Measurements from ENCODE around the gene RIPPLY2.
"Not testable (repeated sequence)": the region's sequence is repeated elsewhere in the genome, so short reads cannot be mapped to it uniquely, and the experiment has no call there.

The RIPPLY2 gene

DNA sequence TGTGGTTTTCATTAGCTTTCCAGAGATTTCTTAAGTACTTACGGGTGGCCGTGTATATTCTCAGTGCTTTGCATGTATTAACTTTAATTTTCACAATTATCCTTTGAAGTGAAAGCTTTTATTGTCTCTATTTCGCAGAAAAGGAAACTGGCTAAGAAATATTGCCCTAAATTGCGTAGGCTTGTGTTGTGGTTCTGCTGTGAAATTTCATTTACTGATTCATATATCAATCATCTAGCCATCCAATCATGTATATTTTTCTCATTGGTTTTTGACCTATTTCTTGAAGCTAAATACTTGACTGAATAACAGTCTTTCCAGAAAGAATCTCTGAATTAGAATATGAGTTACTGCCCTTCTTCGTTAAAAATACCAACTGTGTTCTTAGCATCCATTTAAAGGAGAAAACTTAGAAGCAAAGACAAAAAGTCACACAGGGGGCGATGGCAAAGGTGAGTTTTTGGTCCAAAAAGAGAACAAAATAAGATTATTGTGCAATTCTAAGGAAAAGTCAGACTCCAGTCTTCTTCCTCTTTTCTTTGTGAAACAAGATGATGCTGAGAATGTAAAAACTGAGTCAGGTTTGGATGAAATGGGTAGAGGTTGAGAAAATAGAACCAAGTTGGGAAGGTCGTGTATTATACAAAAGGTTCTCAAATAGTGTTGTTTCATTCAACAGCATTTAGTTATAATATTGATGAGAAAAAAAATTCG, 7.8 kb downstream of the RIPPLY2 start:
- no peak for DNase-seq

DNA sequence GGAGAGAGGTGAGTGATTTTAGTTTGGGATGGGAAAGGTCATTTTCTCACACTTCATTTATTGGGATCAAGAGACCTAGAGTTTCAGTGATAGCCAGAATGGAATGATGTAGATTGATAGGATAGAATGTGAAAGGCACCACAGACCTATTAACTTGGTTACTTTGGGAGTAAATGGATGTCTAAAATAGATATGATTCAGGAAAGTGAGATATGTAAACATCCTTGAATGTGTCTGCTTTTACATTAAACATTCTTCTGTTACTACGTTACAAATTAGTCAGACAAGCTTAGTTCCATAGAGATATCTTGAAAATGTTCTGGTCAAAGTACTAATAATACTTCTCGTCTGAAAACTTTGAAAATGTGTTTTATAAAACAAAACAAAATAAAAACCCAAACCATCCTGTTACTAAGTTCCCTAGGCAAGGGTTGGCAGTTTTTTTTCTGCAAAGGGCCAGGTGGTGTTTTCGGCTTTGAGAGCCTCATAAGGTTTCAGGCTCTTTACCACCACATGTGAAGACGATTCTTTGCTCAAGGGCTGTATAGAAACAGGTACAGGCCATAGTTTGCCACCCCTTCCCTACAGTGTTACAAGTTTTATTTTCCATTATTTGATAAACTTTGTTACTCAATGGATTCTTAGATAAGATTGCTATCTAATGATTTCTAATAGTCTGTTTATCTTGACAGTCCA, 9.8 kb downstream of the RIPPLY2 start:
- DNase-seq, result no peak

DNA sequence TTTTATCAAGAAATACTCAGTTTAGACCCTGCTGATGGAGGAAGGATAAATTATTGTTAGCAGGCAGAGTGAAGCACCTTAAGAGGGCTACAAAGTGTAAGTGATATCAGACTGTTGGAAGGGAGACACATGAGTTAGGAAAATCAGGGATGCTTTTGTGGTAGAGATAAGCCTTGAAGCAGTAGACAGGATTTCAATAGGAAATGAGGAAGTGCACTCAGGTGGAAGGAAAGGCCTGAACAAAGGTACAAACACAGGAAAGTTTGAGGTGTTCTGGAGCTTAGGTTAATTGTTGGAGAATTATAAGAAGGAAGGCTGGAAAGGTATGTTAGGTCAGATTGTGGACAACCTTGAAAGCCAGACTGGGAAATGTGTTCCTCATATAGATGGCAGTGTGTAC, 13.9 kb downstream of the RIPPLY2 start:
- DNase-seq, result no peak

- DNase-seq, result no peak
These were observed 14.5 kb downstream of the RIPPLY2 start for GRCh38 chr6:83867527-83868161.

- DNase-seq, result no peak
These were observed 15.5 kb downstream of the RIPPLY2 start for GRCh38 chr6:83868639-83869038.

DNA sequence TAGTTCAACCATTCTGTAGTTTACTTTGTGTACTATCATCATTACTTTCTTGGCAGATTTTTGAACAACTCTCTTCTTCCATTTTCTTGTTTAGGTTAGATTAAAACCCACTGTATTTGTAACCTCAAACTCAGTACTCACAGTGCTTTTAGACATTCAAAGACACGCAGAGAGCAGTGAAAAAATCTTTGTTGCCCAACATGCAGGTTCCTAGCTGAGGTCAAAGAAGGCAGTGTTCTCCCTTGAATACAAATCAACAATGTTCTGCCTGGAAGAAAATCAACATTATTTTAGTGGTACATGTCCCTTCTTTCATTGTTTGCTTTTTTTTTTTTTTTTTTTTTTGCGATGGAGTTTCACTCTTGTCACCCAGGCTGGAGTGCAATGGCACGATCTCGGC, 17.5 kb downstream of the RIPPLY2 start:
- DNase-seq, result no peak

DNA sequence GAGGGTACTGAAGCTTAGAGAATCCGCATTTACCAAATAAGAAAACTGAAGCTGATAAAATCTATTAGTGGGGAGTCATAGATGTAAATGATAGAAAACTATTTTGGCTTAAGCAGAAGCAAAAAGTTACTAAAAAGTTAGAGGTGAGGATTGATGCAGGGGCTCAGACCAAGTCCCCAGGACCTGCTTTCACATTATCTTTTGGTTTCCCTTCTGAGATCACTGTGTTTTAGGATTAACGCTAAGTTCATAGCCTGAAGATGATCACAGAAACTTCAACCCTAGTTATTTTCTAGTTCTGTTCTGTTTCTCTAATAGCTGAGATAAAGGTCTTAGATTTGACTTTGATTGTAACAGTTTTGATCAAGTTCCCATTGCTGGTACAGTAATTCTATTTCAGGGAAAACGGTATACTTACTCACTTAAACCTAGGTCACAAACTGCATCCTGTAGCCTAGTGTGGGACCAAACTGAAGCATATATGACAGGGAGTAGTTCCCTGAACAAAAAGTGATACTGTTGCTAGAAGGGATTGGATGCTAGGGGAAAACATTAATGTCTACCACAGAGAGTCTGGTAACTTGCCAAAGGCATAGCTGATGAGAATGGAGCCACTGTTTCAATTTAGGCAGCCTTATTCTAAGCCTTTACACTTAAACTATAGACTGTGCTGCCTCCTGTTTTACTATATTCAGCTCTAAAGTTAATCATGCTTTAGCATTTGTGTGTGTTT, 19.4 kb downstream of the RIPPLY2 start:
- no peak for DNase-seq

- DNase-seq, result no peak
These were observed 20.7 kb downstream of the RIPPLY2 start for GRCh38 chr6:83873869-83874268.

GRCh38 chr6:83875843-83876242, 22.7 kb downstream of the RIPPLY2 start:
- no peak for DNase-seq

DNA sequence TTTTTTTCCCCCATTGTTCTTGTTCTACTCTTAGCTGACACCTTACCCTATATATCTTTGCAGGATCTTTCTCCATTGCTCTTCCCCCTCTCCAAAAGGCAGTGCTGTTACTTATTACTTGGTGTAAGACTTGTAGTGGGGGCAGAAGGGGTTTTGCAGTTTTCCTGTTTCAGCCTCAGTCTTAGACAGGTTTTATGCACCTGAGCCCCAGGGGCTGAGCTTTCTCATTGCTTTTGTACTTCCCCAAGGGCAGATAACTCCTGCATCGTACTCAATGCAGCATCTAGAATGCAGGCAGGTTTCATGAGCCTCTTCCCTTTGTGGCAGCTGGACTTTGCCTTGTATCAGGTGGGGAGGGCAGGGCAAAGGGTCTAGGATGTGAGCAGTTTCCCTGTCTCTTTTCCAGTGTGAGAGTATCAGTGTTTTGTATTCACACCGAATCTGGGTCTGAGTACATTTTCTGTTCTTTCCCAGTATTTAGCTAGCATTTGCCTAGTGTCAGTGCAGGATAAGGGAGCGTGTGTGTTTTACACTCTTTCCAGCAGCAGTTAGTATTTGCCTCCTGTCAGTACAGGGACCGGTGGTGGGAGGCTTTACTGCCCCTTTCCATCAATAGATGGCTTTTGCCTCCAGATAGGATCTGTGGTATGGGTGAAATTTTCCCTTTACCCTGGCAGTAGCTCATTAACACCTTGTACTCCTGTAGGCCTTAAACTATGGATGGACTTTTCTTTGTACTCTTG, 25.9 kb downstream of the RIPPLY2 start:
- DNase-seq, result no peak

GRCh38 chr6:83879746-83880145, 26.6 kb downstream of the RIPPLY2 start:
- no peak for DNase-seq

DNA sequence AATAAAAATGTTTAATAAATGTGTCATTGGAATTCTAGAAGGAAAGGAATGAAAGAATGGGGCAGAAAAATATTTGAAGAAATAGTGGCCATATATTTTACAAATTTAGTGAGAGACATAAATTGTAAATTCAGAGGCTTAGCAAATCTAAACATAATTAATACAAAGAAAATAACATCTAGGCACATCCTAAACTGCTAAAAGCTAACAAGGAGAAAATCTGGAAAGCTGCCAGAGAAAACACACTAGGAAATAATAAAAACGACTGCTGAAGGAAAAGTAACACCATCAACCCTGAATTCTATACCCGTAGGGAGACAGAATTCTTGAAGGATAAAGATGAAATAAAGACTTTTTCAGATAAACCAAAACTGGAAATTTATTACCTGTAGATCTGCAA, 30.1 kb downstream of the RIPPLY2 start:
- DNase-seq, result no peak

GRCh38 chr6:83884523-83884922, 31.4 kb downstream of the RIPPLY2 start:
- DNase-seq, result peak in 1 of 5 donors; percentile 51

DNA sequence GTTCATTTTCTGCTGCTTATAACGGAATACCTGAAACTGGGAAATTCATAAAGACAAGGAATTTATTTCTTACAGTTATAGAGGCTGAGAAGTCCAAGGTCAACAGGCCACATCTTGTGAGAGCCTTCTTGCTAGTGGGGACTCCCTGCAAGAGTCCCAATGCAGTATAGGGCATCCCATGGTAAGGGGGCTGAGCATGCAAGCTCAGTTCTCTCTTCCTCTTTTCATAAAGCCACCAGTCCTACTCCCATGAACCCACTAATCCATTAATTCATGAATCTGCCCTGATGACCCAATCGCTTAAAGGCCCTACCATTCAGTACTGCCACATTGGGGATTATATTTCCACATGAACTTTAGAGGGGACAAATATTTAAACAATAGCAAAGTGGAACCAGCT, 32.8 kb downstream of the RIPPLY2 start:
- no peak for DNase-seq

- DNase-seq, result no peak
These were observed 36.5 kb downstream of the RIPPLY2 start for GRCh38 chr6:83889621-83890020.

- DNase-seq, result no peak
These were observed 37.4 kb downstream of the RIPPLY2 start for GRCh38 chr6:83890520-83890919.

DNA sequence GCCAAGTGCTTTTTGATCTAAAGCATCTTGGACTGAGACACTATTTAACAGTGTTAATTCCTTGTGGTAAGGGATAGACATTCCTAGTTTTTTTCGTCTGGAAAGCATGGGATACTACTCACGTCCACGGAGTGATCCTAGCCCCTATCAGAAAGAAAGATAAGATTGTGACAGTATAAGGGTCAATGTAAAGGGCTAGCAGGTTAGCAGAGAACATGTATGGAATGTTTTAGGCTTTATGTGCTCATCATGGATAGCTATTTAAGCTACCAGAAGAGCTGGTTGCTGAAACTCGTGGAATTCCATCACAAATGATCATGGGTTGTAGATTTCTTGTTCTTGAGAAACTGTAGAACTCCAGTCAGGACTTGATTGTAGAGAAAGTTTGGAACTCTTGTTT, 38.4 kb downstream of the RIPPLY2 start:
- no peak for DNase-seq

- no peak for DNase-seq
These were observed 39.9 kb downstream of the RIPPLY2 start for GRCh38 chr6:83893024-83893423.

GRCh38 chr6:83897094-83897493, 43.9 kb downstream of the RIPPLY2 start:
- DNase-seq, result not testable (repeated sequence)

GRCh38 chr6:83901624-83902023, 48.5 kb downstream of the RIPPLY2 start:
- no peak for DNase-seq

DNA sequence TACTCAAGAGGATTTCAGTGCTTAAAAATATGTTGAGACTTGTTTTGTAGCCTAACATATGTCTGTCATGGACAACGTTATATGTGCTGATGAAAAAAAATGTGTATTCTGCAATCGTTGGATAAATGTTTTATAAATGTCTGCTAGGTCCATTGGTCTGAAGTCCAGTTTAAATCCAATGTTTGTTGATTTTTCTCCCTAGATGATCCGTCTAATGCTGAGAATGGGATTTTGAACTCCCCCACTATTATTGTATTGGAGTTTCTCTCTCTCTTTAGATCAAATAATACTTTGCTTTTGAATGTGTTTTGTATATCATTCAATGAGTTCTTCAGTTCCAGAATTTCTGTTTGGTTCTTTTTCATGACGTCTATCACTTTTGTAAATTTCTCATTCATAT, 51.2 kb downstream of the RIPPLY2 start:
- DNase-seq, result no peak

- no peak for DNase-seq
These were observed 52.5 kb downstream of the RIPPLY2 start for GRCh38 chr6:83905648-83906047.
